GM19372 (cell line): ENCODE results near the gene CHRNB4.

ENCODE experiments used
- ATAC-seq: cut with Tn5 transposase; IDR thresholded peaks from one replicate; pipeline ENCODE4 v1.9.1; 2021; ENCODE audit warnings: mild to moderate bottlenecking, low read depth, moderate library complexity; ENCODE audit not compliant: unreplicated experiment

CHRNB4 gene

DNA sequence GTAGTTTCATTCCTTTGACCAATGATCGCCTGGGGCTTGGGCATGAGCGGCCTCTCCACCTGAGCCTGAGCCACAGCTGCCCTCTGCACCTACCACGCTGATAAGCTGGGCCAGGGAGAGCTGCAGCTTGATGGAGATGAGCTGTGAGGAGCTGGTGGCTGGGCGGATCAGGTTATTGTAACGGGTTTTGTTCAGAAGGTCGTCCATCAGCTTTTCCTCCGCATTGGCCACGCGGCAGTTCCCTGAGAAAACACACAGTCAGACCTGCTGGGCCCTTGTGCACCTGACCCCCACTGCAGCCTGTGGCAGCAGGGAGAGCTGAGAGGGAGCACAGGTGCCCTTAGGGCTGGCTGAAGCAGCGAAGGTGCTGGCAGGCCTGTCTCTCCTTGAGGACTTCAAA is 5.7 kb downstream of the CHRNB4 start:
- ATAC-seq = no peak

DNA sequence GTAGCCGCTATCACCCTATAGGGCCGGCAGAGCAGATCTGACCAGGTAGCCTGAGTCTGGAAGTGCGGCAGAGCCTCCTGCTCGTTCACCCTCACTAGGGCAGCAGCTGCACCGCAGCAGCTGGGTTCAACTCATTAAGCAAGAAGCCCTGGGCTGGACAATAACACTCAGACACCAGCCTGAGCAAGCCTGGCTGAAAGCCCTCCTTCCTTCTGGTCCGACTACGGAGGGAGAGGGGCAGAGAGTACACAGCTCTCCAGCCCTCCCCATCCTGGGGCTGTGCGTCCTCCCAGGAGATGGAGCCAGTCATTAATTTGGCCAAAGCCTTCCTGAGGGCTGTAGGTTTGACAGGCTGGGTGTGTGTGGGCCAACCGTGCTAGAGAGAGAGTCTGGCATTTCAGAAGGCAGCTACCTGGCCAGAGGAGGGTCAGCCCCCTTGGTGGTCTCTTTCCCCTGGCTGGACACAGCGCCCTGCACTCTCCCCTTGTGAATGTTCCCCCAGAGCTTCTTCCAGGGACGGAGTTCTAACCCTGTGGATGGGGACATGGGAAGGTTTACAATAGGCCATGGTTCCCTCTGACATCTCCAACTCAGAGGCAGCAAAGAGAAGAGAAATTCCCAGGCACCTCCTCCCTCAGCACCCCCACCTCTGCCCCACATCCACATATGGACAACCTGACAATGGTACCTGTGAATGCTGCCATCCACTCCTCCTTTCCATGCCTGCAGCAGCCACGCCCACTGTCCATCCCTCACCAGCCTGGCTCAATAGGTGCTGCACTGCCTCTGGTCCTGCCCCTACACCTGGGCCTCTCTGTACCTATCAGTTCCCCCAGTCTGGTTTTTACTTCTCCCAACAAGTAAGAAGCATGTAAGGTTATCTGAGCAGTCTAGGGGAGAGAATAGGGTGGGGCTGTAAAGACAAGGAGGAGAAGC is 6.5 kb downstream of the CHRNB4 start:
- ATAC-seq = no peak

GRCh38 chr15:78633348-78633747 is 7.7 kb downstream of the CHRNB4 start:
- ATAC-seq = no peak

DNA sequence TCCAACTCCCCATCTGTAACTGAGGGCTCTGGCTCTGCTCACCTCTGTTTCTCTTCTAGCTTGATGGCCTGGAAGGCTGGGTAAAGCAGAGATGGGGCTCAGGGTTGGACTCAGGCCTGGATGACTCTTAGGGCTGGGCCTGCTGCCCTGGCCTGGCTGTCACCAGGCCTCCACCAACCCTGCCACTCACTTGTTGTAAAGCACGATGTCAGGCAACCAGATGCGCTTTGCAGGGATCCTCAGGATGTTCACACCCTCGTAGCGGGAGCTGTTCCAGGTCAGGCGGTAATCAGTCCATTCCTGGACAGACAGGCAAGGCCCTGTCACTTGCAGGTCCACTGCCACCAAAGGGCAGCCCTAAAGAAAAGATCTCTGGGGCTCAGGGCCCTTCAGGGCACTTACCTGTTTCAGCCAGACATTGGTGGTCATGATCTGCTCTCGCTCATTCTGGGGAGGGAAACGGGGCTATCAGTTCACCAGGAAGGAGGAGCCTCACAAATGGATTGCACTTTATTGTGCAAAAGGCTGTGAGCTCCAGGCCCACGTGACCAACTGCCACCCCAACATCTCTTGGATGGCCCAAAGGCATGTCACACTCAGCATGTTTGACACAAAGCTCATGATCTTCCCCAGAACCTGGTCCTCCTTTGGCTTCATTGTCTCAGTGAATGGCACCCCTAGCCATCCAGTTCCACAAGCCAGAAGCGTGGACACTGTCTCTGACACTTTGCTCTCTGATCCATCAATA is 9.9 kb downstream of the CHRNB4 start:
- no peak for ATAC-seq

DNA sequence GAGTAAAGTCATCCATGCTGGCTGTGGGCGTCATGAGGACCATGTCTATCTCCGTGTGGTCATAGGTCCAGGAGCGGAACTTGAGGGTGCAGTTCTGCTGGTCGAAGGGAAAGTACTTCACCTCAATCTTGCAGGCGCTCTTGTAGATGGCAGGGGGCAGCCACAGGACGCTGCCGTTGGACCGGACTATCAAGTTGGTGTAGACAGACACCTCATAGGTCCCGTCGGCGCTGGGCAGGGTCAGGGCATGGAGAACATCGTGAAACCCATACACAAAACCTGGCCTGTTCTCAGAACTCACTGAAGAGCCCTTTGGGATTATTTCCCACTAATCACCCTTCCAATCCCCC is 11.3 kb downstream of the CHRNB4 start:
- ATAC-seq = no peak

DNA sequence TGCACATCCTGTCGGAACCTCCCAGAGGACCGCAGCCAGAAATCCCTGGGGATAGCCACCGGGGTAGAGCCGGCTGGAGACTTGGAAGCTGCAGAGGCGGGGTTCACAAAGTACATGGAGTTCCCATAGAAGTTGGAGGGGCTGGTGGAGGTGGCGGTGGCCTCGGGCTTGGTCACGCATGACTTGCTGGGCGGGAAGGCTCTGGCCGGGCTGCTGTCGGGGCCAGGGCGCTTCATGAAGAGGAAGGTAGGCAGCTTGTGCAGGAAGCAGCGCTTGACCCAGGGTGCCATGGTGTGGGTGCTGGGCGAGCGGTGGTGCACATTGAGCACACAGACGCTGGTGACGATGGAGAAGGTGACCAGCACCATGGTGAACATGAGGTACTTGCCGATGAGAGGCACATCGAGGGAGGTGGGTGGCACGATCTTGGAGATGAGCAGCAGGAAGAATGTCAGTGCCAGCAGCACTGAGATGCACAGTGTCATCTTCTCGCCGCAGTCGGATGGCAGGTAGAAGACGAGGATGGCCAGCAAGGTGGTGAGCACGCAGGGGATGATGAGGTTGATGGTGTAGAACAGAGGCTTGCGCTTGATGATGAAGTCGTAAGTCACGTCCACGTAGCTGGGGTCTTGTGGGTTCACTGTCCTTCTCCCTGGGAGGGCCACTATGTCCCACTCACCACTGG is 11.8 kb downstream of the CHRNB4 start:
- ATAC-seq = no peak

DNA sequence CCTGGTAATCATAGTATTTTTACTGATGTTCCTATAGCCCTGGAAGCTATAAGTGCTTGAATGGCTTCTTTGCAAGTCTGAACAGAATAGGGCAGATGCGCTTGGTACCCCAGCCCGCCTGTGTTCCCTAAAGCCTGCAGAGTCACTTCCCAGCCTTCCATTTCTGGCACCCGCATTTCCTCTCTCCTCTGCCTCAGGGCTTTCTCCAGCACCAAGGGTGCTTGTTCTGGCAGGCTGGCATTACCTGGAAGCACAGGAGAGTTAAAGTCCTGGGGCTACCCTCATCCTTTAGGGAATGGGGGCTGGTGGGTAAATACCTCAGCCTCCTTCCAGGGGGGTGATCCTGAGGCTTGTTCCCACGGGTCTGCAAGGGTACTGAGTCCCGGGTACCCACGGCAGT is 12.8 kb downstream of the CHRNB4 start:
- ATAC-seq = no peak

DNA sequence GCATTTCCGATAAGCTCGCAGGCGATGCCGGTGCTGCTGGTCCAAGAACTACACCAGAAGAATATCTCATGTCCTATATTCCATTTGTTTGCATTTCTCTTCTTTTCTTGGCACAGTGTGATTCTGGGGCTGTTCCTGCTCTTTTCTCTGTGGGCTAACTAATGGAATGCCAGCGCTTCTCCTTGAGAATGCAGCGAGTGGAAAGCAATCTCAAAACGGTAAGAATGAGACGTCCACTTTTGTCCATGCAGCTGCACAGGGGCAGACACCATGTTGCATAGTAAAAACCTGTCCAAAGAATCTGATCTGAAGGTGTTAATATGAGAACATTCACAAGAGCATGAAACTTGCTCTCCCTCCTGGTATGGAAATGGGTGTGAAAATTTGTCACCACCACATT is 13.7 kb downstream of the CHRNB4 start:
- no peak for ATAC-seq

DNA sequence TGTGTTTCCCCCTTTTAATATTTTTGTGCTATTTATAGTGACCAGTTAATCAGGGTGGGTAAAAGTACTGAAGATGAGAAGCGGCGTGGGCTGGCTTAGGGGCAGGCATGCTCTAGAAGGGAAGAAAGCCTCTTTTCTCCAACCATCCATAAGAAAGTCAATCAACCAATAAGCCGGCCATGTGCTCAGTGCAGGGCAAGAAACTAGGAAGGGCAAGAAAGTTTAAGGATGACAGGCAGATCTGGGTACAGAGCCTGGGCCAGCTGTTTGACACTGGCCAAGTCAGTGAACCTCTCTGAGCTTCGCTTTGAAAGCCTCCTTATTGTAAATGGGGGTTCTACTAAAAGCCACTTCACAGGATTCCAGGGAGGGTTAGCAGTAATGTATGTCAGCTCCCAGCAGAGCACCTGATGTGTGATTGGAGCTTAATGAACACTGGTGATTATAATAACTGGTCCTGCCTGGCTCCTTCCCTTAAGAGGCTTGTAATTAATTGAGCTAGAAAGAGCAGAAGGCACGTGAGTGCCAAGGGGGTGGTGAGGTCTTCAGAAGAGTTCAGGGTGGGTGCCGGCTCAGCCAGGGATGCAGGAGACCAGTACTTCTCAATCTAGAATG is 14.5 kb downstream of the CHRNB4 start:
- ATAC-seq = no peak

- no peak for ATAC-seq
Observed at GRCh38 chr15:78625606-78626280, 15.3 kb downstream of the CHRNB4 start.

DNA sequence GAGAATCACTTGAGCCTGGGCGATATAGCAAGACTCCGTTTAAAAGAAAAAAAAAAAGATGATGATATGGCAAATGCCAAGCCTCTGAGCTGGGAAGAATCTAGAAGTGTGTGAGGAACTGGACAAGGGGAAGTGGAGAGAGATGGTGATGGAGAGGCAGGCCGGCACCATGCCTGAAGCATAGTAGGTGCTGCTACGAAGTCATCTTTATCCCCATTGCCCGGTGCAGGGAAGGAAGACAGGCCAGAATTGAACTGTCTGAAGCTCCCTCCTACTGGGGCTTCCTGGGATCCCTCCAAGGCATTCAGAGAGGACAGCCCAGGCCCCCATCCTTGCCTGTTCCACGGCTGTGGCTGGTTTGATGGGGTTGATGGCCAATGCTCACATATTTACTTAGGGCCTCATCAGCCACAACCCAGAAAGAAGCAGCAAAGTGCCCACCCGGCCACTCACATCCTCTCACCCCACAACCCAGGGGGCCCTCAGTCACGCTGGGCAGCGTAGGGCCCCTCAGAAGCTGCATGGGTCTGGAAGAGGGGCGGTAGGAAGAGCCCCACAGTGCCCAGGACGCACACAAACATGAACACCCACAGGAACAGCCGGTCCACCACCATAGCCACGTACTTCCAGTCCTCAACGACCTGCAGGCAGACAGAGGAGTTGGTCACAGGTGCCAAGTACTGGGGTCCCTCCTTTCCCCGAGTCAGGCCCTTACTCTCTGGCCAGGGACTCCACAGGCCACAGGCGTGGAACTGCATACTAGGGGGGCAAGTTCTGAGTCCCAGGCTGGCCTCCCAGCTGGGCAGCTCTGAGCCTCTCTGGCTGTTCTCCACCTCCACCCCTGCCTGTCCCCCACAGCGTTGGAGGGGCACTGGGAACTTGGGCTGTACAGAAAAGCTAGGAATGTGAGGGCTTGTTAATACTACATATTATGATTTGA is 16.1 kb downstream of the CHRNB4 start:
- ATAC-seq = no peak

- ATAC-seq = no peak
Observed at GRCh38 chr15:78623786-78624497, 17.1 kb downstream of the CHRNB4 start.

- no peak for ATAC-seq
Observed at GRCh38 chr15:78621810-78622402, 19.1 kb downstream of the CHRNB4 start.

GRCh38 chr15:78620527-78621421 is 20.2 kb downstream of the CHRNB4 start, which contains the start of gene CHRNA3:
Gene CHRNA3 (minus strand): TSS chr15:78620996. CDS start chr15:78620794, 202 bp downstream.
- no peak for ATAC-seq

DNA sequence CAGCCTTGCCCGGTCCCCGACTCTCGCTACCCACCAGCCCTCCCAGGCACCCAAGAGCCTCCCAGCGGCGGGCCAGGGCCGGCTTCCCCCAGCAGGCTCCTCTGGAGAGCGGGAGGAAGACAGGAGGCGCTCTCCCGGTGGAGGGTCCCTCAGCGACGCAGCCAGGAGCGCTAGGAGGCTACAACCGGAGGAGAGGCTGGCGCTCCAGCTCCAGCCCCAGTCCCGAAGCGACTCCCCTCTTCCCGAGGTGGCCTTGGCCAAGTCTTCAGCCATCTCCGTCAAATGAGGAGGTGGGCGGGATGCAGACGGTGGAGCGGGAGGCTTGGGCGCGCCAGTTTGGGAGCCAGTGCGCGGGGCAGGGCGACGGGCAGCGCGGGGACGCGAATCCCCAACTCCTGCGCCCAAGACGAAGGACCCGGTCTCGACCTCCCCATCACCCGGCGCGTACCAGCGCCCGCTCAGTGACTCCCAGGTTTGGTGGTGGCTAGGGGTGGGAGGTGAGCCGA is 20.9 kb downstream of the CHRNB4 start:
- no peak for ATAC-seq

DNA sequence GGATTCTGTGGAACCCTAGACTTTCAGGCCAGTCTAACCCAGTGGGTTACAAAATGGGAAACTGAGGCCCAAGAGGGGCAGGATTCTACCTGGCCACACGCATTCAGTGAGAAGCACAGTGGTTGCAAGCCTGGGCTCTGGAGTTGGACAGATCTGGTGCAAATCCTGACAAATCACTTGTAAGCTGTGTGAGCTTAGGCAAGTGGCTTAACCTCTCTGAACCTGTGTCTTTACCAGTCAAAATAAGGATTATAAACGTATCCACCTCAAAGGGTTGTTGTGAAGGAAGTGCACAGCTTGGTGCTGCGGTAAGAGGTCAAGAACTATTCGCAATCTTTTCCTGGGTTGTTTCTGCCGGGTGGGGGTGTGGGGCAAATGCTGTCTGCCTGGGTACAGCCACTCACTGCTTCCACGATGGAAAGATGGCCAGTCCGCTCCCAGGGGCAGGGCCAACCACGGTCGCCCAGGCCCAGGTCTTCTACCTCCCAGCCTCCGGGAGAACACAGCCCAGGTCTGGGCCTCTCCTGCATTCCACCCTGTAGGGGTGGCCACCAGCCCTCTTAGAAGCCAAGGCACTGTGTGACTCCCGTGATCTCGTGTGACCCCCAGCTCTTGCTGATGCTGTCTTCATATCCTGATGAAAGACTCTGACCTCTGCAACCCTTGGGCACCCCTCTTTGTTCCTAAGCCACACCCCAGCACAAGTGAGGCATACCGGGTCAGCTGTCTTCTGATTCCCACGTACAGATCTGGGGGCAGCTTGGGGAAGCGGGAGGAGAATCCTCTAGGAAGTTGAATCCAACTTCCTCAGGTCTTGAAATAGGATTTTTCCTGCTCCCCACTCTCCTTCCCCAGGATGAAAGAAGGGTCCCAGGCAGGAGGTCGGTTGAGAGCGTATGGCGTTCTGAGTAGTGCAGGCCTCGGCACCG is 21.7 kb downstream of the CHRNB4 start:
- ATAC-seq = no peak
